GM23248 (cell line): ENCODE data around the gene CARD10. TPM values are rescaled to one million over a fixed set of nuclear protein-coding genes. Genes with fewer than 3 reads are reported as not detected.
A peak's percentile ranks its signal among the peaks of the same experiment; 100 is the strongest.
"Not testable (repeated sequence)": the region's sequence is repeated elsewhere in the genome, so short reads cannot be mapped to it uniquely, and the experiment has no call there.

Experiments
- DNase-seq: peaks from one replicate; pipeline ENCODE4 v3.0.0-alpha.2; 2015
- H2AFZ ChIP-seq: fragments of 200-600 bp; sonication (generic); 2 replicates; pipeline ENCODE4 v1.6.1; 2016; ENCODE audit warnings: antibody characterized with exemption
- H3F3A ChIP-seq: fragments of 200-600 bp; sonication (generic); 2 replicates; pipeline ENCODE4 v1.6.1; 2016; ENCODE audit warnings: mild to moderate bottlenecking, antibody characterized with exemption, mixed run types; ENCODE audit not compliant: insufficient read depth
- H3K27ac ChIP-seq: fragments of 200-600 bp; sonication (generic); 2 replicates; pipeline ENCODE4 v1.5.1; 2016; ENCODE audit warnings: mild to moderate bottlenecking
- H3K27me3 ChIP-seq: fragments of 200-600 bp; sonication (generic); replicated peaks from 2 replicates; pipeline ENCODE4 v1.6.1; 2016; ENCODE audit warnings: mild to moderate bottlenecking; ENCODE audit not compliant: insufficient read depth
- H3K36me3 ChIP-seq: fragments of 200-600 bp; sonication (generic); 2 replicates; pipeline ENCODE4 v1.6.1; 2016; ENCODE audit warnings: low read depth, mild to moderate bottlenecking
- H3K4me1 ChIP-seq: fragments of 200-600 bp; sonication (generic); 2 replicates; pipeline ENCODE4 v1.6.1; 2016; ENCODE audit warnings: mild to moderate bottlenecking; ENCODE audit not compliant: insufficient read depth
- H3K4me2 ChIP-seq: fragments of 200-600 bp; sonication (generic); one replicate; pipeline ENCODE4 v1.6.1; 2016; ENCODE audit warnings: mild to moderate bottlenecking; ENCODE audit not compliant: unreplicated experiment
- H3K4me3 ChIP-seq: fragments of 200-600 bp; sonication (generic); 2 replicates; pipeline ENCODE4 v1.5.1; 2016; ENCODE audit warnings: mild to moderate bottlenecking
- H3K79me2 ChIP-seq: fragments of 200-600 bp; sonication (generic); 2 replicates; pipeline ENCODE4 v1.6.1; 2016; ENCODE audit warnings: mild to moderate bottlenecking; ENCODE audit not compliant: insufficient read depth
- H3K9ac ChIP-seq: fragments of 200-600 bp; sonication (generic); 2 replicates; pipeline ENCODE4 v1.6.1; 2016; ENCODE audit warnings: mild to moderate bottlenecking
- H3K9me2 ChIP-seq: fragments of 200-600 bp; sonication (generic); 2 replicates; pipeline ENCODE4 v1.6.1; 2016; ENCODE audit warnings: mixed run types, mild to moderate bottlenecking, moderate library complexity; ENCODE audit not compliant: insufficient read depth
- H3K9me3 ChIP-seq: fragments of 200-600 bp; sonication (generic); one replicate; pipeline ENCODE4 v1.6.1; 2017; ENCODE audit warnings: low read depth
- H4K20me1 ChIP-seq: fragments of 200-600 bp; sonication (generic); 2 replicates; pipeline ENCODE4 v1.6.0; 2016; ENCODE audit not compliant: insufficient read depth
- EZH2 ChIP-seq: fragments of 200-600 bp; sonication (generic); IDR thresholded peaks from 2 replicates; pipeline ENCODE4 v1.6.1; 2018; ENCODE audit warnings: antibody characterized with exemption, mild to moderate bottlenecking; ENCODE audit not compliant: insufficient read depth, poor library complexity, severe bottlenecking
- EZH2phosphoT487 ChIP-seq: fragments of 200-600 bp; sonication (generic); IDR thresholded peaks from 2 replicates; pipeline ENCODE4 v1.6.1; 2018; ENCODE audit warnings: antibody characterized with exemption, moderate library complexity, mild to moderate bottlenecking, low read depth; ENCODE audit not compliant: insufficient read depth
- WGBS, 2 experiments: methylation state at CpG; one replicate each; pipeline ENCODE4 v1.1.6; 2015 to 2017; ENCODE audit warnings: low lambda C conversion rate in 2 of 2, low coverage in 1 of 2; ENCODE audit errors: missing lambda C conversion rate in 2 of 2; 5-methylcytosine and 5-hydroxymethylcytosine counted together
- in situ Hi-C: fragments of 300-500 bp; cut with MboI; formaldehyde crosslinking; loops from 2 replicates; pipeline ENCODE4 v1.15.0; 2020
- polyA plus RNA-seq: library from polyadenylated mRNA; unstranded; fragments of >200 nt; fragmentation: Nextera tagmentation; extraction: Ambion mirVana; gene quantifications from 2 replicates; pipeline ENCODE4 v1.2.1, GENCODE V29; 2016
- total RNA-seq: library from RNA; depleted of rRNA; stranded (reverse); fragments of >200 nt; shearing (Covaris generic); gene quantifications from 2 replicates; pipeline ENCODE4 v1.2.3, GENCODE V29; 2014

The CARD10 gene
- total and polyA plus RNA-seq, 2 experiments from 2014 or later: 2.8 to 4.4 TPM

DNA sequence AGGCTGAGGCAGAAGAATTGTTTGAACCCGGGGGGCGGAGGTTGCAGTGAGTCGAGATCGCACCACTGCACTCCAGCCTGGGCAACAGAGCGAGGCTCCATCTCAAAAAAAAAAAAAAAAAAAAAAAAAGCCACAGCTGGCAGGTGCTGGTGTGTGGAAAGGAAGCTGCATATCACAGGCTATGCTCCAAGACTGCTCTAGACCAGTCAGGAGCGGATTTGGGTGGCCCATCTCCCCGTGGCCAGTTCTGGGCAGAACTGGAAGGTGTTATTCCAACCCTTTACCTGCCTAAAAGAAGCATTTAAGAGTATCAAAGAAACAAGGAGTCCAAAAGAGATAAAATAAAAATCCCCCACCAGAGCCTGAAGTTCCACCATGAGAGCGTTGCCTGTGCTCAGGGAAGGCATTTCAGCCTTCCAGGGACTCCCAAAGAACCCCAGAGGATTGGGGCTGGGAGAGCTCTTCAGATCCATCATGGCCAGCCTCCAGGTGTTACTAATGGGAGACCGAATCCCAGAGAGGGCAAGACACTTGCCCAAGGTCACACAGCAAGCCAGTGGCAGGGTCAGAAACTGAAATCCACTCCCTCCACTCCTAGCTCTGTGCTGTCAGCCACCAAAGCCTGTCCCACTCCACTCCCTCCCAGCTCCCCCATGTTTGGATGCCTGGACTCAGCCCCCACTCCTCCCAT lies 47.3 kb downstream of the CARD10 start:
- Histone ChIP-seq H3K9me3 (no peaks in the 10 kb centered on the region), H3F3A (peaks cover 8% of the 10 kb centered on the region; the same call in 1 of the 2 replicates), H3K27me3 (peaks cover 62% of the 10 kb centered on the region), H3K36me3 (no peaks in the 10 kb centered on the region), H3K79me2 (no peaks in the 10 kb centered on the region), H3K4me3 (no peak overlapping the region), H3K9ac (no peak overlapping the region), H3K27ac (no peak overlapping the region), H2AFZ (no peak overlapping the region), H3K4me1 (no peaks in the 10 kb centered on the region), H4K20me1 (no peaks in the 10 kb centered on the region), H3K4me2 (no peak overlapping the region), H3K9me2 (no peaks in the 10 kb centered on the region)
- TF ChIP-seq EZH2 (no peak), EZH2phosphoT487 (no peak)
- WGBS, 2 experiments: 53% methylated on average over 8 to 9 of the region's 9 CpGs
- DNase-seq: no peak
- in situ Hi-C loops: no loop called here

DNA sequence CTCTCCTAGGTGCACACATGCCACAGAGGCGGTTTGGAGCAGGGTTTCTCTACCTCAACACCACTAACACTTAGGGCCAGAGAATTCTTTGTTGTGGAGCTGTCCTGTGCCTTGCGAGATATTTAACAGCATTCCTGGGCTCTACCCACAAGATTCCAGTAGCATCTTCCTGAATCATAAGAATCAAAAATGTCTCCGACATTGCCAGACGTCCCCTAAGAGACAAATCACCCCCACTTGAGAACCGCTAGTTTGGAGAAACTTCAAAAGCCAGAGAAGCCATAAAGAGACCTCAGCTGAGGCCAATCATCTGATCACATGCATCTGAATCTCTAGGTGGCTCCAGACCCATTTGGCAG lies 49.1 kb downstream of the CARD10 start:
- in situ Hi-C loops: no loop called here
- Histone ChIP-seq H3K27me3 (peaks cover 74% of the 10 kb centered on the region), H3K79me2 (no peaks in the 10 kb centered on the region), H3K4me3 (no peak overlapping the region), H3K27ac (no peak overlapping the region), H3F3A (peaks cover 8% of the 10 kb centered on the region; the same call in 1 of the 2 replicates), H3K4me1 (no peaks in the 10 kb centered on the region), H3K9me3 (no peaks in the 10 kb centered on the region), H4K20me1 (no peaks in the 10 kb centered on the region), H3K36me3 (no peaks in the 10 kb centered on the region), H3K9ac (no peak overlapping the region), H3K4me2 (no peak overlapping the region), H3K9me2 (no peaks in the 10 kb centered on the region), H2AFZ (no peak overlapping the region)
- 14 to 17% methylated on average over 5 of the region's 5 CpGs for WGBS, 2 experiments
- TF ChIP-seq EZH2 (no peak), EZH2phosphoT487 (no peak)
- DNase-seq: peak; percentile 23

DNA sequence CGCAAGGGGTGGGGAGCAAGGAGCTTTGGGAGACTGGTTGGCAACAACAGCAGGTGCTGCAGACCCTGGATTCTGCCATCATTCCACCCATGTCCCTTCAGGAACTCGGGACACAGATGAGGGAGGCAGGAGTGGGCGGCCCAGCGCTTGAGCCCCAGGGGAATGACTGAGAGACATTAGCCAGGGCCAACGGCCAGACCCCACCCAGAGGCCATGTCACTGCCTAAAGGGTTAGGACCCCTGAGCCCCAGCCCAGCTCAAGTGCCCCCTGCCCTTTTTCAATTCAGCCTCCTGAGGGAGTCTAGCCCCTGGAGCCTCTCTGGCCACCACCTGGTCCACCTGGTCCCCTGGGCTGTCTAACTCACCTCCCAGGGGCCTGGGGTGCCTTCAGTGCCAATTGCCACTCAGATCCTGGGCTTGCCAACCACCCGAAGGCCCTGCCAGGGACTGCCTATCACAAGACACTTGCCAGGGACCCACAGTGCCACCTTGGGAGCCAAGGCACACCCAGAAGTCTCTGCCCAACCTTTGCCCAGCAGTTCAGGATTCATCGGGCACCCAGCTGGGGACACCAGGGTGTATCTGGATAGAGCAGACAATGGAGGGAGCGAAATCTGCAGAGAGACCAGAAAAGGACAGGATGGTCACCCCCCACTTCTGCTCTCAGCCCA lies 49.7 kb downstream of the CARD10 start:
- 41 to 47% methylated on average over 8 of the region's 8 CpGs for WGBS, 2 experiments

DNA sequence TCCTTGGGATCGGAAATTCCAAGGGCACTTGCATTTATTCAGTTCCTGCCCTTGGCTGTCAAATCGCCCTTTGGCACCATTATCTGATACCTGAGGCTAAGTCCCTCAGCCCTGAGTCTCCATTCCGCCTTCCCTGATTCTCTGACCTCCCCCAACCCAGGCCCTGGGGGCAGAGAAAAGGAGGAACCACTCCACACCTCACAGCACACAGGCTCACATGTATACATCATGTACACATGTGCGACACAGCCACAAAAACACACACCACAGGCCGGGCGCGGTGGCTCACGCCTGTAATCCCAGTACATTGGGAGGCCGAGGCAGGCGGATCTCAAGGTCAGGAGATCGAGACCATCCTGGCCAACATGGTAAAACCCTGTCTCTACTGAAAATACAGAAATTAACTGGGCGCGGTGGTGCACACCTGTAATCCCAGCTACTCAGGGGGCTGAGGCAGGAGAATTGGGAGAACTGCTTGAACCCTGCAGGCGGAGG lies 51.0 kb downstream of the CARD10 start:
- H3K4me3 ChIP-seq, H3K9me2 ChIP-seq, H3F3A ChIP-seq, in situ Hi-C loops, H4K20me1 ChIP-seq, H3K4me1 ChIP-seq, DNase-seq, H3K4me2 ChIP-seq, H2AFZ ChIP-seq, H3K27ac ChIP-seq, H3K36me3 ChIP-seq, H3K79me2 ChIP-seq, H3K9me3 ChIP-seq, H3K9ac ChIP-seq: not testable (repeated sequence)
- 70% methylated on average over 14 of the region's 14 CpGs for WGBS, 2 experiments
- peaks cover 62% of the 10 kb centered on the region for H3K27me3 ChIP-seq

More for the DNA sequence above, 49.7 kb downstream of the CARD10 start:
- H3K4me1 ChIP-seq: no peaks in the 10 kb centered on the region
- no peak for TF ChIP-seq EZH2
- no peak for TF ChIP-seq EZH2phosphoT487
- H3K9ac ChIP-seq: no peak overlapping the region
- no peaks in the 10 kb centered on the region for H3K9me3 ChIP-seq
- in situ Hi-C loops: no loop called here
- DNase-seq: no peak
- no peak overlapping the region for H3K27ac ChIP-seq
- no peaks in the 10 kb centered on the region for H3K79me2 ChIP-seq
- H3K4me3 ChIP-seq: no peak overlapping the region
- peaks cover 75% of the 10 kb centered on the region for H3K27me3 ChIP-seq
- no peak overlapping the region for H3K4me2 ChIP-seq
- no peaks in the 10 kb centered on the region for H3K9me2 ChIP-seq
- no peaks in the 10 kb centered on the region for H4K20me1 ChIP-seq
- H2AFZ ChIP-seq: no peak overlapping the region
- no peaks in the 10 kb centered on the region for H3K36me3 ChIP-seq
- H3F3A ChIP-seq: peaks cover 8% of the 10 kb centered on the region; the same call in 1 of the 2 replicates
